Suprapubic skin (tissue), 4 donors: ENCODE results near the gene ALDH1A2. TPM values are rescaled to one million over a fixed set of nuclear protein-coding genes. Genes with fewer than 3 reads are reported as not detected.

Source experiments
- DNase-seq, 2 donors: peaks; one replicate each; pipeline ENCODE4 v3.0.0-alpha.2; 2019; ENCODE audit warnings: low spot score in 2 of 2
- H3K27ac ChIP-seq: fragments of 200-600 bp; sonication (generic); one replicate; pipeline ENCODE4 v1.5.1; 2019
- H3K27me3 ChIP-seq: fragments of 200-600 bp; sonication (generic); one replicate; pipeline ENCODE4 v1.5.1; 2019
- H3K36me3 ChIP-seq: fragments of 200-600 bp; sonication (generic); one replicate; pipeline ENCODE4 v1.5.1; 2019
- H3K4me1 ChIP-seq: fragments of 200-600 bp; sonication (generic); one replicate; pipeline ENCODE4 v1.5.1; 2019
- H3K4me3 ChIP-seq: fragments of 200-600 bp; sonication (generic); one replicate; pipeline ENCODE4 v1.5.1; 2019; ENCODE audit warnings: mild to moderate bottlenecking
- H3K9me3 ChIP-seq: fragments of 200-600 bp; sonication (generic); one replicate; pipeline ENCODE4 v1.5.1; 2019
- CTCF ChIP-seq, 2 donors: fragments of 200-600 bp in 1 of 2; fragments of 450-650 bp in 1 of 2; sonication (generic) in 1 of 2; IDR thresholded peaks; one replicate each; pipeline ENCODE4 v1.5.1; 2016 to 2019; ENCODE audit warnings: antibody characterized with exemption in 2 of 2, mild to moderate bottlenecking in 1 of 2, moderate library complexity in 1 of 2
- EP300 ChIP-seq: sonication (generic); formaldehyde crosslinking; IDR thresholded peaks from one replicate; pipeline ENCODE4 v1.6.1; 2017; ENCODE audit warnings: antibody characterized with exemption
- POLR2A ChIP-seq, 2 donors: fragments of 450-650 bp; IDR thresholded peaks; one replicate each; pipeline ENCODE4 v1.6.1; 2017; ENCODE audit warnings: antibody characterized with exemption in 2 of 2, mild to moderate bottlenecking in 2 of 2, moderate library complexity in 2 of 2
- POLR2AphosphoS5 ChIP-seq, 3 donors: sonication (generic); formaldehyde crosslinking; IDR thresholded peaks; one replicate each; pipeline ENCODE4 v1.6.1; 2017; ENCODE audit warnings: antibody characterized with exemption in 3 of 3
- WGBS: methylation state at CpG from one replicate; pipeline ENCODE4 v1.1.5; 2018; 5-methylcytosine and 5-hydroxymethylcytosine counted together
- total RNA-seq, 4 donors: library from RNA; depleted of rRNA; stranded (reverse); fragments of >200 nt; gene quantifications; one replicate each; pipeline ENCODE4 v1.1.0, GENCODE V29; 2016

The ALDH1A2 gene
- total RNA-seq, 4 donors from 2014 or later: 0.62 to 4.9 (median 2.6) TPM

- no peak for DNase-seq
- WGBS: 70% methylated on average over 6 of the region's 6 CpGs
- H3K4me1 ChIP-seq: no peaks in the 10 kb centered on the region
- no peak overlapping the region for H3K4me3 ChIP-seq
- TF ChIP-seq EP300 (no peak), CTCF (IDR thresholded peaks at IDR 0.05) (no peak), POLR2A (IDR thresholded peaks at IDR 0.05) (no peak), POLR2AphosphoS5 (IDR thresholded peaks at IDR 0.05) (no peak)
- no peaks in the 10 kb centered on the region for H3K36me3 ChIP-seq
- H3K27me3 ChIP-seq: peaks cover 8% of the 10 kb centered on the region
- no peak overlapping the region for H3K27ac ChIP-seq
- no peaks in the 10 kb centered on the region for H3K9me3 ChIP-seq
Observed at GRCh38 chr15:57992761-57993355, 72.7 kb downstream of the ALDH1A2 start.

GRCh38 chr15:57973534-57973933, 92.0 kb downstream of the ALDH1A2 start:
- no peaks in the 10 kb centered on the region for H3K4me1 ChIP-seq
- H3K27ac ChIP-seq: no peak overlapping the region
- H3K4me3 ChIP-seq: no peak overlapping the region
- no peak for DNase-seq
- no peak for TF ChIP-seq CTCF (IDR thresholded peaks at IDR 0.05)
- no peak for TF ChIP-seq POLR2A (IDR thresholded peaks at IDR 0.05)
- no peak for TF ChIP-seq POLR2AphosphoS5 (IDR thresholded peaks at IDR 0.05)
- TF ChIP-seq EP300: no peak
- WGBS: 88% methylated on average over 3 of the region's 3 CpGs
- H3K36me3 ChIP-seq: no peaks in the 10 kb centered on the region
- H3K27me3 ChIP-seq: no peaks in the 10 kb centered on the region
- H3K9me3 ChIP-seq: no peaks in the 10 kb centered on the region

- no peaks in the 10 kb centered on the region for H3K27me3 ChIP-seq
- no peaks in the 10 kb centered on the region for H3K4me1 ChIP-seq
- no peak for DNase-seq
- H3K4me3 ChIP-seq: no peak overlapping the region
- whole genome bisulfite sequencing: 73% methylated on average over 2 of the region's 2 CpGs
- TF ChIP-seq POLR2A (IDR thresholded peaks at IDR 0.05) (no peak), EP300 (no peak), POLR2AphosphoS5 (IDR thresholded peaks at IDR 0.05) (no peak), CTCF (IDR thresholded peaks at IDR 0.05) (no peak)
- no peak overlapping the region for H3K27ac ChIP-seq
- H3K9me3 ChIP-seq: no peaks in the 10 kb centered on the region
- H3K36me3 ChIP-seq: no peaks in the 10 kb centered on the region
Observed at GRCh38 chr15:57972864-57973263, 92.6 kb downstream of the ALDH1A2 start.

GRCh38 chr15:57969996-57970395, 95.5 kb downstream of the ALDH1A2 start:
- H3K9me3 ChIP-seq: no peaks in the 10 kb centered on the region
- no peak overlapping the region for H3K27ac ChIP-seq
- H3K27me3 ChIP-seq: no peaks in the 10 kb centered on the region
- H3K4me1 ChIP-seq: no peaks in the 10 kb centered on the region
- no peak for DNase-seq
- TF ChIP-seq POLR2AphosphoS5 (IDR thresholded peaks at IDR 0.05) (no peak), EP300 (no peak), POLR2A (IDR thresholded peaks at IDR 0.05) (no peak), CTCF (IDR thresholded peaks at IDR 0.05) (no peak)
- H3K4me3 ChIP-seq: no peak overlapping the region
- H3K36me3 ChIP-seq: no peaks in the 10 kb centered on the region

GRCh38 chr15:57969355-57969754, 96.2 kb downstream of the ALDH1A2 start:
- no peak for DNase-seq
- TF ChIP-seq POLR2A (IDR thresholded peaks at IDR 0.05) (no peak), POLR2AphosphoS5 (IDR thresholded peaks at IDR 0.05) (no peak), CTCF (IDR thresholded peaks at IDR 0.05) (no peak), EP300 (no peak)
- 81% methylated on average over 5 of the region's 5 CpGs for WGBS

More at GRCh38 chr15:57969355-57969754, 96.2 kb downstream of the ALDH1A2 start:
- Histone ChIP-seq H3K4me1 (no peaks in the 10 kb centered on the region), H3K4me3 (no peak overlapping the region), H3K9me3 (no peaks in the 10 kb centered on the region), H3K36me3 (no peaks in the 10 kb centered on the region), H3K27me3 (no peaks in the 10 kb centered on the region), H3K27ac (no peak overlapping the region)
